GM10266 (cell line): ENCODE data around the gene FMNL3.

Experiments
- DNase-seq: peaks from one replicate; pipeline ENCODE4 v3.0.0; 2012; ENCODE audit errors: extremely low spot score
- CTCF ChIP-seq: IDR thresholded peaks from 2 replicates; pipeline ENCODE4 v1.5.1; 2012; ENCODE audit warnings: mild to moderate bottlenecking, low read depth; ENCODE audit not compliant: control insufficient read depth, insufficient read depth; ENCODE audit errors: missing control alignments

FMNL3 gene

GRCh38 chr12:49658276-49658675 lies 48.9 kb downstream of the FMNL3 start:
- DNase-seq: no peak
- no peak for TF ChIP-seq CTCF

- no peak for TF ChIP-seq CTCF
Observed at GRCh38 chr12:49655595-49656236, 51.5 kb downstream of the FMNL3 start.

GRCh38 chr12:49654715-49655114 lies 52.5 kb downstream of the FMNL3 start:
- no peak for DNase-seq
- TF ChIP-seq CTCF: no peak

More at GRCh38 chr12:49655595-49656236, 51.5 kb downstream of the FMNL3 start:
- no peak for DNase-seq

- no peak for DNase-seq
- no peak for TF ChIP-seq CTCF
Observed at GRCh38 chr12:49652921-49653520, 54.2 kb downstream of the FMNL3 start.

GRCh38 chr12:49651855-49652254 lies 55.4 kb downstream of the FMNL3 start:
- no peak for DNase-seq
- no peak for TF ChIP-seq CTCF

GRCh38 chr12:49649892-49650291 lies 57.3 kb downstream of the FMNL3 start:
- no peak for DNase-seq

More at GRCh38 chr12:49649892-49650291, 57.3 kb downstream of the FMNL3 start:
- no peak for TF ChIP-seq CTCF
